Right lobe of liver (tissue), 6 donors: ENCODE data around the gene C9orf85. TPM values are rescaled to one million over a fixed set of nuclear protein-coding genes. Genes with fewer than 3 reads are reported as not detected.
"Not testable (repeated sequence)": the region's sequence is repeated elsewhere in the genome, so short reads cannot be mapped to it uniquely, and the experiment has no call there.

Experiments used
- ATAC-seq, 4 donors: fragments of 200-7000 bp; cut with Tn5 transposase; one replicate each; pipeline ENCODE4 v1.9.1; 2020; ENCODE audit warnings: mild to moderate bottlenecking in 4 of 4, moderate library complexity in 4 of 4
- DNase-seq, 3 donors: peaks; one replicate each; pipeline ENCODE4 v3.0.0-alpha.2; 2020
- H3K27ac ChIP-seq, 3 donors: fragments of 200-600 bp; one replicate each; pipeline ENCODE4 v1.8.0; 2022
- H3K27me3 ChIP-seq, 2 donors: fragments of 200-600 bp; one replicate each; pipeline ENCODE4 v1.8.0; 2022
- H3K36me3 ChIP-seq, 4 donors: fragments of 200-600 bp; sonication (generic) in 1 of 4; one replicate each; pipeline versions ENCODE4 v1.5.1 to v1.8.0; 2017 to 2022; ENCODE audit warnings: control low read depth in 1 of 4
- H3K4me1 ChIP-seq, 4 donors: fragments of 200-600 bp; sonication (generic) in 1 of 4; one replicate each; pipeline versions ENCODE4 v1.5.1 to v1.8.0; 2017 to 2022; ENCODE audit warnings: control low read depth in 1 of 4
- H3K4me3 ChIP-seq, 3 donors: fragments of 200-600 bp; one replicate each; pipeline ENCODE4 v1.8.0; 2022
- H3K9me3 ChIP-seq, 4 donors: fragments of 200-600 bp; sonication (generic) in 1 of 4; one replicate each; pipeline versions ENCODE4 v1.5.1 to v1.8.0; 2017 to 2022; ENCODE audit warnings: control low read depth in 1 of 4
- CTCF ChIP-seq, 4 donors: fragments of 200-600 bp in 3 of 4; fragments of 450-650 bp in 1 of 4; IDR thresholded peaks; one replicate each; pipeline versions ENCODE4 v1.5.1 to v1.8.0; 2016 to 2022; ENCODE audit warnings: antibody characterized with exemption in 4 of 4, mild to moderate bottlenecking in 2 of 4
- POLR2A ChIP-seq: fragments of 450-650 bp; IDR thresholded peaks from one replicate; pipeline ENCODE4 v1.6.1; 2017; ENCODE audit warnings: antibody characterized with exemption, mild to moderate bottlenecking
- WGBS: methylation state at CpG from one replicate; pipeline ENCODE4 v1.1.6; 2018; ENCODE audit warnings: low coverage, low lambda C conversion rate; ENCODE audit not compliant: insufficient coverage; ENCODE audit errors: missing lambda C conversion rate; 5-methylcytosine and 5-hydroxymethylcytosine counted together
- intact Hi-C, 2 donors: fragments of 100-400 bp; cut with DNase I; formaldehyde crosslinking; loops; one replicate each; pipeline versions ENCODE4 v1.11.2 to v1.14.1; 2022
- total RNA-seq, 6 experiments: library from RNA; depleted of rRNA in 2 of 6; stranded (reverse); fragments of >200 nt in 2 of 6; fragmentation: NEBNext Ultra II Directional in 3 of 6; extraction: Animal tissue kit (Norgen Biotek cat#: 25700) in 3 of 6; gene quantifications; one replicate each; pipeline versions ENCODE4 v1.1.0 to v1.2.4, GENCODE V29; 2016 to 2023
- donor health status: DM: no; HTN: yes; CAD: no.
- donor health status: DM: no; HTN: no; CAD: no.
- donor health status: DM: no; HTN: no; CAD: no.
- donor health status: DM: no; HTN: yes; CAD: no.
- donor health status: DM: no; HTN: yes; CAD: no.

Gene C9orf85
- total RNA-seq, 6 experiments from 2014 or later: 3.8 to 8.6 (median 6.3) TPM

DNA sequence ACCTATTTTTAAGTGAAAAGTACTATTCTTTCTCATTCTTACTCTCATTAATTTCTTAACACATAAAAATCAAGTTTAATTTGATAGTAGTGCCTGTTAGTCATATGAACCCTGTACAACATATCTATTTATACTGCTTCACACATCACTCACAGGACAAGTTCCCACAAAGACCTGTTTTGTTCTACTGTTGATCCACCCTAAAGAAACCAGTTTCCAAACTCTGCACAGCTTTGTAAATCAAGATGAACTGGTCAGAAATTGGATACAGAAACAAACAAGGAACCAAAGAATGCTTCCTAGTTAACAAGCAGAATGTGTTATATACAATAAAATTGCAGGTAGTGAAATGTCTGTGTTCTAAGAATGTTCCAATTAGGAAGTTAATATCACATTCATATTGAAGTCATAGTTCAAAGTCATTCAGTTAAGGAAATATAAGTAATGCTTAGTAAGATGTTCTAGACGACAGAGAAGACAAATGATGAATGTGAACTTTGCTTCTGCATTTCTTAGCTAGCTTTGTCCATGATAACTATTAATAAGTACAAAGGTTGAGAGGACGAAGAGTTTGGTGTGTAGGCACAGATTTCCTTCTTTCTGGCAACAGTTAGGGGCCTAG lies 33.4 kb downstream of the C9orf85 start:
- Histone ChIP-seq H3K4me3 (no peak overlapping the region), H3K9me3 (no peaks in the 10 kb centered on the region), H3K27ac (no peak overlapping the region), H3K36me3 (no peaks in the 10 kb centered on the region), H3K4me1 (peaks cover 0 to 4% (median 0%) of the 10 kb centered on the region in 4 donors), H3K27me3 (no peaks in the 10 kb centered on the region)
- TF ChIP-seq CTCF (IDR thresholded peaks at IDR 0.05): no peak
- TF ChIP-seq POLR2A: no peak
- ATAC-seq (no peak), DNase-seq (no peak)
- WGBS: 13% methylated on average over 2 of the region's 2 CpGs
- intact Hi-C loops: no loop called here

- 85% methylated on average over 2 of the region's 2 CpGs for WGBS
- Histone ChIP-seq H3K27ac (peak overlapping the region in 1 of 3 donors; percentile 9), H3K4me1 (peaks cover 0 to 19% (median 0%) of the 10 kb centered on the region in 4 donors)
- H3K9me3 ChIP-seq, ATAC-seq, H3K27me3 ChIP-seq, intact Hi-C loops, H3K4me3 ChIP-seq, DNase-seq, H3K36me3 ChIP-seq: not testable (repeated sequence)
These were observed 43.2 kb downstream of the C9orf85 start for GRCh38 chr9:71954652-71955051.

DNA sequence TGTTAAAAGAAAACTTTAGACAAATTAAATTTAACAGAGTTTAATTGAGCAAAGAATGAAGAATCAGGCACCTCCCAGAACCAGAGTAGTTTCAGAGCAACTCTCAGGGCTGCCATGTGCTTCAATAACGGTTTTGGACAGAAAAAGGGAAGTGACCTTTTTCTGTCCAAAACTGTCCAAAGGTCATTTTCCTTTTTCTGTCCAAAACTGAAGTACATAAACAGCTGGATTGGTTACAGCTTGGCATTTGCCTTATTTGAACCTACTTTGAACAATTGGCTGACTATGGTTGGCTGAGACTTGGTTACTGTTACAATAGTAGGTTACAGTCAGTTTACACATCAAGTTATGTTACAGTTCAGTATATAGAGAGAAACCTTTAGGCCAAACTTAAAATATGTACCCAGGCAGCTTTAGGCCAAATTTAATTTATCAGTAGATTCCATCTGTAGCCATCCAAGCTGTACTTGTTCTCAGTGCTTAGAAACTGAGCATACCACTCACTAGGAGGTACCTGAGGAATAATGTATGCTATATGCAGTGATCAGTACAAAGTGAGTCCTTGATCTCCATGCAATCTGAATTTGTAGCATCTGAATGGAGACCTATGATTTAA lies 44.0 kb downstream of the C9orf85 start:
- Histone ChIP-seq H3K4me3 (no peak overlapping the region), H3K9me3 (no peaks in the 10 kb centered on the region), H3K36me3 (no peaks in the 10 kb centered on the region), H3K4me1 (peaks cover 0 to 19% (median 0%) of the 10 kb centered on the region in 4 donors), H3K27me3 (no peaks in the 10 kb centered on the region), H3K27ac (peak overlapping the region in 1 of 3 donors; percentile 9)
- peak; percentile 87 to 94 (median 91) for ATAC-seq
- DNase-seq: no peak
- TF ChIP-seq POLR2A: no peak
- TF ChIP-seq CTCF (IDR thresholded peaks at IDR 0.05): no peak
- intact Hi-C loops: no loop called here
- WGBS: 6% methylated on average over 1 of the region's 1 CpG

GRCh38 chr9:71962328-71962727 lies 50.9 kb downstream of the C9orf85 start:
- TF ChIP-seq CTCF (IDR thresholded peaks at IDR 0.05) (no peak), POLR2A (no peak)
- DNase-seq: no peak
- peak in 3 of 4 donors; percentile 30 to 94 (median 65) for ATAC-seq

GRCh38 chr9:71963471-71963996 lies 52.1 kb downstream of the C9orf85 start:
- not testable (repeated sequence) for H3K4me1 ChIP-seq

More at GRCh38 chr9:71962328-71962727, 50.9 kb downstream of the C9orf85 start:
- no peak overlapping the region for H3K27ac ChIP-seq
- H3K4me3 ChIP-seq: no peak overlapping the region
- peaks cover 0 to 5% (median 0%) of the 10 kb centered on the region in 4 donors for H3K4me1 ChIP-seq
- no peaks in the 10 kb centered on the region for H3K27me3 ChIP-seq
- intact Hi-C loops: no loop called here
- H3K9me3 ChIP-seq: no peaks in the 10 kb centered on the region
- no peaks in the 10 kb centered on the region for H3K36me3 ChIP-seq
- WGBS: 8% methylated on average over 4 of the region's 4 CpGs

More at GRCh38 chr9:71963471-71963996, 52.1 kb downstream of the C9orf85 start:
- H3K27ac ChIP-seq, H3K36me3 ChIP-seq, H3K27me3 ChIP-seq, intact Hi-C loops, ATAC-seq, DNase-seq, H3K9me3 ChIP-seq, H3K4me3 ChIP-seq: not testable (repeated sequence)
- no CpG with 5 or more reads among the region's 29 CpGs for WGBS
